ENCODE results near the gene GALNT12.

DNA sequence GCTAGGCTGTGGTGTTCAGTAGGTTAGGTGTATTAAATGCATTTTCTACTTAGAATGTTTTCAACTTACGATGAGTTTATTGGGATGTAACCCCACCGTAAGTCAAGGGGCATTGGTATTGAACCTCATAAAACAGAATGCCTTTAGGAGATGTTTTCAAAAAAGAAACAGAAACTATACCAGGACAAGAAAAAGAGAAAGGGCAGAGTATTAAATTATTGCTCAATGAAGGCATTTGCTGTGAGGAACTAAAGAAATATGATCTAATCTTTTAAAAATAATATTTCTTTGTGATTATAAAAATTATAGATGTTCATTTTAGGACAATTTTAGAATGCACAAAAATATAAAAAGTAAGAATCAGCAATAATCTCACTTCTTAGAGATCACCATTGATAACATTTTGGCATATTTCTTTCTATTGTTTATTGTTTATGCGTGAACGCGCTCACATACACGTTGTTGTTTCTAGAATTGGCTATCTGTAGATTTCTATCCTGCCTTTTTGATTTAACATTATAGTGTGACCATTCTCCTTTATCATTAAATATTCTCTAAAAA, 8.0 kb downstream of the GALNT12 start:
- TF ChIP-seq, protein P1, sequence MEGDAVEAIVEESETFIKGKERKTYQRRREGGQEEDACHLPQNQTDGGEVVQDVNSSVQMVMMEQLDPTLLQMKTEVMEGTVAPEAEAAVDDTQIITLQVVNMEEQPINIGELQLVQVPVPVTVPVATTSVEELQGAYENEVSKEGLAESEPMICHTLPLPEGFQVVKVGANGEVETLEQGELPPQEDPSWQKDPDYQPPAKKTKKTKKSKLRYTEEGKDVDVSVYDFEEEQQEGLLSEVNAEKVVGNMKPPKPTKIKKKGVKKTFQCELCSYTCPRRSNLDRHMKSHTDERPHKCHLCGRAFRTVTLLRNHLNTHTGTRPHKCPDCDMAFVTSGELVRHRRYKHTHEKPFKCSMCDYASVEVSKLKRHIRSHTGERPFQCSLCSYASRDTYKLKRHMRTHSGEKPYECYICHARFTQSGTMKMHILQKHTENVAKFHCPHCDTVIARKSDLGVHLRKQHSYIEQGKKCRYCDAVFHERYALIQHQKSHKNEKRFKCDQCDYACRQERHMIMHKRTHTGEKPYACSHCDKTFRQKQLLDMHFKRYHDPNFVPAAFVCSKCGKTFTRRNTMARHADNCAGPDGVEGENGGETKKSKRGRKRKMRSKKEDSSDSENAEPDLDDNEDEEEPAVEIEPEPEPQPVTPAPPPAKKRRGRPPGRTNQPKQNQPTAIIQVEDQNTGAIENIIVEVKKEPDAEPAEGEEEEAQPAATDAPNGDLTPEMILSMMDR (conservative IDR thresholded peaks at IDR 0.05; ENCODE audit: low read depth, low read length): no peak
- no peak for TF ChIP-seq EZH2 (IDR thresholded peaks at IDR 0.05; ENCODE audit: low read length, unreplicated experiment)
